Glutamatergic neuron (in vitro differentiated cells): ENCODE measurements around the gene IL16. TPM values are rescaled to one million over a fixed set of nuclear protein-coding genes. Genes with fewer than 3 reads are reported as not detected.

Experiments used
- DNase-seq: peaks from one replicate; pipeline ENCODE4 v3.0.0; 2022
- H3K27ac Mint-ChIP-seq: one replicate; pipeline ENCODE4 v1.8.0; 2020; ENCODE audit warnings: mild to moderate bottlenecking, mixed read lengths, inconsistent platforms; ENCODE audit not compliant: unreplicated experiment
- H3K27me3 Mint-ChIP-seq: one replicate; pipeline ENCODE4 v1.8.0; 2020; ENCODE audit warnings: mild to moderate bottlenecking, moderate library complexity, mixed read lengths, inconsistent platforms; ENCODE audit not compliant: unreplicated experiment
- H3K36me3 Mint-ChIP-seq: one replicate; pipeline ENCODE4 v1.8.0; 2020; ENCODE audit warnings: mild to moderate bottlenecking, mixed read lengths, inconsistent platforms; ENCODE audit not compliant: unreplicated experiment
- H3K4me1 Mint-ChIP-seq: one replicate; pipeline ENCODE4 v1.8.0; 2020; ENCODE audit warnings: mild to moderate bottlenecking, low read depth, mixed read lengths, inconsistent platforms; ENCODE audit not compliant: unreplicated experiment
- H3K4me3 Mint-ChIP-seq: one replicate; pipeline ENCODE4 v1.8.0; 2020; ENCODE audit warnings: mild to moderate bottlenecking, mixed read lengths, inconsistent platforms; ENCODE audit not compliant: unreplicated experiment
- H3K9me3 Mint-ChIP-seq: one replicate; pipeline ENCODE4 v1.8.0; 2020; ENCODE audit warnings: mild to moderate bottlenecking, moderate library complexity, mixed read lengths, inconsistent platforms; ENCODE audit not compliant: unreplicated experiment
- CTCF ChIP-seq: fragments of 200-600 bp; sonication (generic); IDR thresholded peaks from one replicate; pipeline ENCODE4 v1.5.0; 2021; ENCODE audit not compliant: partially characterized antibody, unreplicated experiment
- total RNA-seq: library from RNA; stranded (reverse); fragmentation: NEBNext Ultra II Directional; extraction: Animal tissue kit (Norgen Biotek cat#: 25700); gene quantifications from one replicate; pipeline ENCODE4 v1.2.1, GENCODE V29; 2021; ENCODE audit not compliant: unreplicated experiment

Gene IL16
- total RNA-seq, 1 donor from 2014 or later = 0.27 TPM

GRCh38 chr15:81297603-81298575, 101.2 kb downstream of the IL16 start:
- peaks cover 3% of the 10 kb centered on the region for H3K27me3 Mint-ChIP-seq
- H3K9me3 Mint-ChIP-seq = peaks cover 4% of the 10 kb centered on the region

GRCh38 chr15:81298611-81299010, 101.9 kb downstream of the IL16 start:
- H3K4me3 Mint-ChIP-seq = no peak overlapping the region
- peaks cover 5% of the 10 kb centered on the region for H3K27me3 Mint-ChIP-seq
- H3K4me1 Mint-ChIP-seq = peaks cover 3% of the 10 kb centered on the region
- H3K9me3 Mint-ChIP-seq = peaks cover 6% of the 10 kb centered on the region
- no peak overlapping the region for H3K27ac Mint-ChIP-seq
- DNase-seq = no peak
- no peaks in the 10 kb centered on the region for H3K36me3 Mint-ChIP-seq
- no peak for TF ChIP-seq CTCF

More at GRCh38 chr15:81297603-81298575, 101.2 kb downstream of the IL16 start:
- Mint-ChIP-seq H3K27ac (no peak overlapping the region), H3K36me3 (no peaks in the 10 kb centered on the region), H3K4me3 (no peak overlapping the region), H3K4me1 (no peaks in the 10 kb centered on the region)
- TF ChIP-seq CTCF = no peak
- DNase-seq = no peak

GRCh38 chr15:81299156-81299555, 102.5 kb downstream of the IL16 start:
- no peak overlapping the region for H3K4me3 Mint-ChIP-seq
- H3K36me3 Mint-ChIP-seq = no peaks in the 10 kb centered on the region
- TF ChIP-seq CTCF = no peak
- DNase-seq = no peak
- peaks cover 5% of the 10 kb centered on the region for H3K4me1 Mint-ChIP-seq
- peaks cover 6% of the 10 kb centered on the region for H3K9me3 Mint-ChIP-seq
- no peak overlapping the region for H3K27ac Mint-ChIP-seq
- H3K27me3 Mint-ChIP-seq = peaks cover 5% of the 10 kb centered on the region

GRCh38 chr15:81299630-81300273, 103.1 kb downstream of the IL16 start:
- H3K27me3 Mint-ChIP-seq = peaks cover 5% of the 10 kb centered on the region
- H3K9me3 Mint-ChIP-seq = peaks cover 3% of the 10 kb centered on the region
- no peak overlapping the region for H3K4me3 Mint-ChIP-seq
- H3K4me1 Mint-ChIP-seq = peaks cover 8% of the 10 kb centered on the region
- H3K27ac Mint-ChIP-seq = no peak overlapping the region
- no peak for TF ChIP-seq CTCF
- no peaks in the 10 kb centered on the region for H3K36me3 Mint-ChIP-seq
- no peak for DNase-seq
